ENCODE measurements around the gene PDE1C.

Gene PDE1C

GRCh38 chr7:31991406-31991805, 78.8 kb downstream of the PDE1C start:
- DNase-seq (ENCODE audit: low read depth): no peak

- DNase-seq (ENCODE audit: low read depth): no peak
Observed at GRCh38 chr7:31986878-31987518, 83.2 kb downstream of the PDE1C start.

GRCh38 chr7:31982962-31983361, 87.2 kb downstream of the PDE1C start:
- no peak for DNase-seq (ENCODE audit: low read depth)

- no peak for DNase-seq (ENCODE audit: low read depth)
Observed at GRCh38 chr7:31981874-31982390, 88.3 kb downstream of the PDE1C start.

- no peak for DNase-seq (ENCODE audit: low read depth)
Observed at GRCh38 chr7:31979690-31980330, 90.4 kb downstream of the PDE1C start.

GRCh38 chr7:31975546-31975945, 94.7 kb downstream of the PDE1C start:
- no peak for DNase-seq (ENCODE audit: low read depth)

GRCh38 chr7:31974351-31974750, 95.9 kb downstream of the PDE1C start:
- no peak for DNase-seq (ENCODE audit: low read depth)

- DNase-seq (ENCODE audit: low read depth): no peak
Observed at GRCh38 chr7:31971049-31971667, 99.0 kb downstream of the PDE1C start.

- DNase-seq (ENCODE audit: low read depth): no peak
Observed at GRCh38 chr7:31970501-31970900, 99.7 kb downstream of the PDE1C start.

GRCh38 chr7:31963569-31964175, 106.5 kb downstream of the PDE1C start:
- no peak for DNase-seq (ENCODE audit: low read depth)

GRCh38 chr7:31962246-31962645, 108.0 kb downstream of the PDE1C start:
- DNase-seq (ENCODE audit: low read depth): no peak

GRCh38 chr7:31958226-31958625, 112.0 kb downstream of the PDE1C start:
- no peak for DNase-seq (ENCODE audit: low read depth)

GRCh38 chr7:31957756-31958155, 112.5 kb downstream of the PDE1C start:
- DNase-seq (ENCODE audit: low read depth): no peak

GRCh38 chr7:31957090-31957720, 113.0 kb downstream of the PDE1C start:
- no peak for DNase-seq (ENCODE audit: low read depth)

- DNase-seq (ENCODE audit: low read depth): no peak
Observed at GRCh38 chr7:31955641-31956040, 114.6 kb downstream of the PDE1C start.

- no peak for DNase-seq (ENCODE audit: low read depth)
Observed at GRCh38 chr7:31955021-31955420, 115.2 kb downstream of the PDE1C start.

GRCh38 chr7:31954500-31954899, 115.7 kb downstream of the PDE1C start:
- DNase-seq (ENCODE audit: low read depth): no peak

- no peak for DNase-seq (ENCODE audit: low read depth)
Observed at GRCh38 chr7:31953432-31953831, 116.8 kb downstream of the PDE1C start.

GRCh38 chr7:31950091-31950755, 120.0 kb downstream of the PDE1C start:
- DNase-seq (ENCODE audit: low read depth): no peak

GRCh38 chr7:31948029-31948428, 122.2 kb downstream of the PDE1C start:
- DNase-seq (ENCODE audit: low read depth): no peak

- DNase-seq (ENCODE audit: low read depth): no peak
Observed at GRCh38 chr7:31940167-31940566, 130.0 kb downstream of the PDE1C start.

- DNase-seq (ENCODE audit: low read depth): no peak
Observed at GRCh38 chr7:31939076-31939475, 131.1 kb downstream of the PDE1C start.

Data from activated gamma-delta T cell treated with anti-CD3 and anti-CD28 coated beads, Interleukin-2, amount 50 U/mL, for 16 hours (primary cell).